GM21423 (cell line): Measurements from ENCODE around the gene SLC24A3.

Source experiments
- ATAC-seq: cut with Tn5 transposase; IDR thresholded peaks from one replicate; pipeline ENCODE4 v1.9.1; 2021; ENCODE audit warnings: mild to moderate bottlenecking, moderate library complexity; ENCODE audit not compliant: unreplicated experiment

Gene SLC24A3

GRCh38 chr20:19493794-19494495 is 281.5 kb downstream of the SLC24A3 start:
- ATAC-seq: no peak

GRCh38 chr20:19495905-19496703 is 283.7 kb downstream of the SLC24A3 start:
- ATAC-seq: no peak

- ATAC-seq: no peak
Observed at GRCh38 chr20:19497064-19497463, 284.6 kb downstream of the SLC24A3 start.

GRCh38 chr20:19498756-19499155 is 286.3 kb downstream of the SLC24A3 start:
- no peak for ATAC-seq

- ATAC-seq: no peak
Observed at GRCh38 chr20:19501476-19502115, 289.2 kb downstream of the SLC24A3 start.

GRCh38 chr20:19502169-19502568 is 289.7 kb downstream of the SLC24A3 start:
- no peak for ATAC-seq

GRCh38 chr20:19504251-19504650 is 291.8 kb downstream of the SLC24A3 start:
- no peak for ATAC-seq

GRCh38 chr20:19506021-19506420 is 293.6 kb downstream of the SLC24A3 start:
- no peak for ATAC-seq

- no peak for ATAC-seq
Observed at GRCh38 chr20:19508449-19508848, 296.0 kb downstream of the SLC24A3 start.

- no peak for ATAC-seq
Observed at GRCh38 chr20:19510611-19511010, 298.2 kb downstream of the SLC24A3 start.

- ATAC-seq: no peak
Observed at GRCh38 chr20:19511931-19512330, 299.5 kb downstream of the SLC24A3 start.

- ATAC-seq: no peak
Observed at GRCh38 chr20:19512886-19513677, 300.6 kb downstream of the SLC24A3 start.

- ATAC-seq: no peak
Observed at GRCh38 chr20:19515074-19515473, 302.6 kb downstream of the SLC24A3 start.

GRCh38 chr20:19519466-19519865 is 307.0 kb downstream of the SLC24A3 start:
- ATAC-seq: no peak

GRCh38 chr20:19520261-19520660 is 307.8 kb downstream of the SLC24A3 start:
- no peak for ATAC-seq

- no peak for ATAC-seq
Observed at GRCh38 chr20:19522071-19522801, 309.8 kb downstream of the SLC24A3 start.

GRCh38 chr20:19522836-19523590 is 310.6 kb downstream of the SLC24A3 start:
- no peak for ATAC-seq

GRCh38 chr20:19524691-19525090 is 312.2 kb downstream of the SLC24A3 start:
- ATAC-seq: no peak

- ATAC-seq: no peak
Observed at GRCh38 chr20:19527509-19527908, 315.1 kb downstream of the SLC24A3 start.
